ENCODE data around the gene RBM12. TPM values are rescaled to one million over a fixed set of nuclear protein-coding genes. Genes with fewer than 3 reads are reported as not detected.

The RBM12 gene
- total and polyA plus RNA-seq, 2 donors (not counting 3 experiments of a cell fraction or from before 2014, with no cell fraction given): 98.0 to 121 TPM

- DNase-seq (ENCODE audit: low read depth, low spot score) (peak; percentile 31), FAIRE-seq (no peak)
- POLR2A ChIA-PET: interaction anchor here (0.6 kb wide), 1 partner anchor 120 kb away, joined by 3 read pairs; no protein-coding TSS in a partner anchor
- Histone ChIP-seq H3K4me3 (replicated peaks in 1 of 3; ENCODE audit: insufficient read depth in 1 of 3, low read depth in 1 of 3, low read length in 3 of 3) (peak overlapping the region; percentile 20 to 54 (median 47)), H4K20me1 (replicated peaks; ENCODE audit: control insufficient read depth, extremely low read depth, insufficient read depth, low read length) (no peaks in the 10 kb centered on the region), H3K4me2 (ENCODE audit: insufficient read depth, low read length) (peak overlapping the region; percentile 51), H3K79me2 (ENCODE audit: control insufficient read depth, insufficient read depth, low read length) (no peaks in the 10 kb centered on the region), H3K27me3 (ENCODE audit: control insufficient read depth in 2 of 2, insufficient read depth in 2 of 2, low read length in 2 of 2) (no peaks in the 10 kb centered on the region), H3K9ac (replicated peaks; ENCODE audit: extremely low read depth, insufficient read depth, low read length) (peak overlapping the region; percentile 14), H3K4me1 (ENCODE audit: control insufficient read depth, extremely low read depth, insufficient read depth, low read length) (peaks cover 25% of the 10 kb centered on the region), H2AFZ (ENCODE audit: low read depth, low read length) (peak overlapping the region; percentile 2), H3K9me1 (replicated peaks; ENCODE audit: control insufficient read depth, extremely low read depth, insufficient read depth, low read length) (no peaks in the 10 kb centered on the region), H3K36me3 (ENCODE audit: control insufficient read depth in 2 of 2, extremely low read depth in 1 of 2, insufficient read depth in 2 of 2, low read length in 2 of 2) (peaks cover 0 to 2% of the 10 kb centered on the region in 2 experiments), H3K9me3 (replicated peaks; ENCODE audit: control insufficient read depth, insufficient read depth, low read length) (no peaks in the 10 kb centered on the region), H3K27ac (ENCODE audit: insufficient read depth, low read depth, low read length) (no peak overlapping the region)
- intact Hi-C loops (cut with micrococcal nuclease): loop anchor here (1.0 to 10.0 kb wide), 6 partner anchors 76 to 446 kb away; partner anchors contain the start of genes ERGIC3, NFS1, PROCR and ROMO1
- BruUV-seq (replicated peaks): no TSS peak
- CTCF ChIA-PET: interaction anchor here (0.8 to 5.5 kb wide), 16 partner anchors 7 to 336 kb away, joined by 3 to 28 read pairs (median 4); partner anchors contain the start of gene SCAND1
- dilution Hi-C loops (cut with MboI; ENCODE audit: extremely low pct_ligation_motif_present, low sequenced_read_pairs): no loop called here
- TF ChIP-seq MYC (IDR thresholded peaks at IDR 0.05; ENCODE audit: low read depth, low read length): no peak
- TF ChIP-seq, protein P1, sequence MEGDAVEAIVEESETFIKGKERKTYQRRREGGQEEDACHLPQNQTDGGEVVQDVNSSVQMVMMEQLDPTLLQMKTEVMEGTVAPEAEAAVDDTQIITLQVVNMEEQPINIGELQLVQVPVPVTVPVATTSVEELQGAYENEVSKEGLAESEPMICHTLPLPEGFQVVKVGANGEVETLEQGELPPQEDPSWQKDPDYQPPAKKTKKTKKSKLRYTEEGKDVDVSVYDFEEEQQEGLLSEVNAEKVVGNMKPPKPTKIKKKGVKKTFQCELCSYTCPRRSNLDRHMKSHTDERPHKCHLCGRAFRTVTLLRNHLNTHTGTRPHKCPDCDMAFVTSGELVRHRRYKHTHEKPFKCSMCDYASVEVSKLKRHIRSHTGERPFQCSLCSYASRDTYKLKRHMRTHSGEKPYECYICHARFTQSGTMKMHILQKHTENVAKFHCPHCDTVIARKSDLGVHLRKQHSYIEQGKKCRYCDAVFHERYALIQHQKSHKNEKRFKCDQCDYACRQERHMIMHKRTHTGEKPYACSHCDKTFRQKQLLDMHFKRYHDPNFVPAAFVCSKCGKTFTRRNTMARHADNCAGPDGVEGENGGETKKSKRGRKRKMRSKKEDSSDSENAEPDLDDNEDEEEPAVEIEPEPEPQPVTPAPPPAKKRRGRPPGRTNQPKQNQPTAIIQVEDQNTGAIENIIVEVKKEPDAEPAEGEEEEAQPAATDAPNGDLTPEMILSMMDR (IDR thresholded peaks at IDR 0.05; ENCODE audit: extremely low read depth in 1 of 2, insufficient read depth in 1 of 2, low read depth in 1 of 2, low read length in 2 of 2): no peak
- TF ChIP-seq EZH2 (IDR thresholded peaks at IDR 0.05; ENCODE audit: borderline replicate concordance, low read depth, low read length, severe bottlenecking): no peak
- TF ChIP-seq POLR2AphosphoS5 (IDR thresholded peaks at IDR 0.05; ENCODE audit: insufficient read depth, low read depth, low read length): no peak
- TF ChIP-seq FOS (IDR thresholded peaks at IDR 0.05; ENCODE audit: borderline replicate concordance, insufficient read depth, low read length): no peak
- TF ChIP-seq JUN (IDR thresholded peaks at IDR 0.05; ENCODE audit: borderline replicate concordance, insufficient read depth, insufficient read length, low read depth): no peak
- TF ChIP-seq POLR2A (IDR thresholded peaks at IDR 0.05; ENCODE audit: low read depth, low read length): no peak
- TF ChIP-seq, protein P2, sequence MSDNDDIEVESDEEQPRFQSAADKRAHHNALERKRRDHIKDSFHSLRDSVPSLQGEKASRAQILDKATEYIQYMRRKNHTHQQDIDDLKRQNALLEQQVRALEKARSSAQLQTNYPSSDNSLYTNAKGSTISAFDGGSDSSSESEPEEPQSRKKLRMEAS (IDR thresholded peaks at IDR 0.05; ENCODE audit: insufficient read depth, insufficient read length): no peak
- no peak for TF ChIP-seq GATA2 (IDR thresholded peaks at IDR 0.05; ENCODE audit: insufficient read depth, insufficient read length, low read depth, low read length)
Measured at GRCh38 chr20:35618263-35619131, 46.2 kb downstream of the RBM12 start.

Measured in endothelial cell of umbilical vein (primary cell).